OCI-M2 (cell line): Measurements from ENCODE around the gene NYNRIN.

Experiments
- DNase-seq: peaks from one replicate; lab custom pipeline; 2025; ENCODE audit not compliant: unreplicated experiment; lab: John Stamatoyannopoulos, UW

Gene NYNRIN

DNA sequence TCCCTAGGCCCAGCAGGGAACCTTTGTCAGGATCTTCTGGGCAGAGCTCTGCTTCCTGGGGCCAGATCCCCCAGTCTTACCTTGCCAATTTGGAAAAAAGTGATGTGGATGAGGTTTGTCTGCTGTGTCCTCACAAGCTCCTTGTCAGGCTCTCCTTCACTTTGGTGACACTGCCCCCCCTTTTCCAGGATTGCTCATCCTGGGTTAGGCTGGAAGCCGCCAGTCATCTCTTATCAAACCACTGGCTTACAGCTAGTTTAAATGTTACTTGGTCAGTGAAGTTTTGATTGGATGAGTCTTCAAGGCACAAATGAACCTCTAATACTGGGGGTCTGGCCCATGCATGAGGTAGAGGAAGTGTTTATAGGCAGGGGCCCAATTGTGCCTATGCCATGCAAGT, 15.3 kb downstream of the NYNRIN start:
- no peak for DNase-seq

- DNase-seq, result no peak
These were observed 16.1 kb downstream of the NYNRIN start for GRCh38 chr14:24414732-24415420.

DNA sequence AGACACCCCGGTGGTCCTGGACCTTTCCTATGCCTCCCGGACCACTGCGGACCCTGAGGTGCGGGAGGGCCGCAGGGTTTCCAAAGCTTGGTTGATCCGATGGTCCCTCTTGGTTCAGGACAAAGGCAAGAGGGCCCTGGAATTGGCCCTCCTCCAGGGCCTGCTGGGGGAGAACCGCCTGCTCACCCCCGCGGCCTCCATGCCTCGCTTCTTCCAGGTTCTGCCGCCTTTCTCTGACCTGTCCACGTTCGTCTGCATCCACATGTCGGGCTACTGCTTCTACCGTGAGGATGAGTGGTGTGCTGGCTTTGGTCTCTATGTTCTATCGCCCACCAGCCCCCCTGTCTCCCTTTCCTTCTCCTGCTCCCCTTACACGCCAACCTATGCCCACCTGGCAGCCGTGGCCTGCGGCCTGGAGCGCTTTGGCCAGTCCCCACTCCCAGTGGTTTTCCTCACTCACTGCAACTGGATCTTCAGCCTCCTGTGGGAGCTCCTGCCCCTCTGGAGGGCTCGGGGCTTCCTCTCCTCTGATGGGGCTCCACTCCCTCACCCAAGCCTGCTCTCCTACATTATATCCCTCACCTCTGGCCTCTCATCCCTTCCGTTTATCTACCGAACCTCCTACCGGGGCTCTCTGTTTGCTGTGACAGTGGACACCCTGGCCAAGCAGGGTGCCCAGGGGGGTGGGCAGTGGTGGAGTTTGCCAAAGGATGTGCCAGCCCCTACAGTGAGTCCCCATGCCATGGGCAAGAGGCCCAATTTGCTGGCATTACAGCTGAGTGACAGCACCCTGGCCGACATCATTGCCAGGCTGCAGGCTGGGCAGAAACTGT, 16.8 kb downstream of the NYNRIN start:
- DNase-seq, result no peak

- no peak for DNase-seq
These were observed 17.6 kb downstream of the NYNRIN start for GRCh38 chr14:24416254-24416931.

DNA sequence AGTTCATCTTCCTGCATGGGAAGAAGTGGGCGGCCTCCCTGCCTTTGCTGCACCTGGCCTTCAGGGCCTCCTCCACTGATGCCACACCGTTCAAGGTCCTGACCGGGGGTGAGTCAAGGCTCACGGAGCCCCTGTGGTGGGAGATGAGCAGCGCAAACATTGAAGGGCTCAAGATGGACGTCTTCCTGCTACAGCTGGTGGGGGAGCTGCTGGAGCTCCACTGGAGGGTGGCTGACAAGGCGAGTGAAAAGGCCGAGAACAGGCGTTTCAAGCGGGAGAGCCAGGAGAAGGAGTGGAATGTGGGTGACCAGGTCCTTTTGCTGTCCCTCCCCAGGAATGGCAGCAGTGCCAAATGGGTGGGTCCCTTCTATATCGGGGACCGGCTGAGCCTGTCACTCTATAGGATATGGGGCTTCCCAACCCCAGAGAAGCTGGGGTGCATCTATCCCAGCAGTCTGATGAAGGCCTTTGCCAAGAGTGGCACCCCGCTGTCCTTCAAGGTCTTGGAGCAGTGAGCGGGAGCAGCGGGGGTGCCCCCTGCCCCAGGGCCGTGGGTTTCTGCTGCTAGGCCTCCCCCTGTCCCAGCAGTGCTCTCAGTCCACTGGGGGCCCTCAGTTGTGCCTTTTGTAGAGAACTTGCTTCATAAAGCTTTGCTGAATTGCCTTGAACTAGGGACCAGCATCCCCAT, 18.3 kb downstream of the NYNRIN start:
- no peak for DNase-seq

GRCh38 chr14:24417832-24418491, 19.2 kb downstream of the NYNRIN start:
- no peak for DNase-seq

DNA sequence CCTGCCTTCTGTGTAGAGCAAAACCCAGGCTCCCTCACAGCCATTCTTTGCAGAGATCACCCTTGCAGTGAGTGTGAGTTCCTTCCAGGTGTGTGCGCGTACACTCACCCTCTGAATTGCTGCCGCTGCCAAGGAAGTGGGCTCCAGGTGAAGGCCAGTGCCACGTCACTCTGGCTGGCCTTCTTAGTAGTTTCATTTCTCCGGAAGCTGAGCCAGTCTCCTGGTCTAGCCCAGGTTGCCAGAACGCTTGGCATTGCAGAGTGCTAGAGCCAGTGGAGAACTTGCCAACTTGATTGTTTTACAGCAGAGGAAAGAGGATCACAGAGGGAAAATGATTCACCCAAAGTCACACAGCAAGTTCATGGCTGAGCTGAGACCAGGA, 19.7 kb downstream of the NYNRIN start:
- DNase-seq, result no peak

DNA sequence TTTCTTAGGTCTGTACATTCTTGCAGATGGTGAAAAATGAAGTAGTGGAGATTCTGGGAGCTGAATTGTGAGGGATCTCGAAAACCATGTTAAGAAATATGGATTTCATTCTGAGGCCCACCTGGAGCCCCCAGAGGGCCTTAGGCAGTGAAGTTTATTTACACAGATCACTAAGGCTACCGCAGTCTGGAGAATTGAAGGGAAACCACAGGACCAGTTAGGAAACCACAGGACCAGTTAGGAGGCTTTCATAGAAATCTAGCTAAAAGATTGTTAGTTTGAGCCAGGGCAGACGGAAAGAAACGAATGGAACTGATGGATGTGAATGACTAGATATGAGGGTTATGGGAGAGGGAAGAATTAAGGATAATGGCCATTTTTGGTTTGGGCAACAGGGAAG, 23.5 kb downstream of the NYNRIN start:
- no peak for DNase-seq

DNA sequence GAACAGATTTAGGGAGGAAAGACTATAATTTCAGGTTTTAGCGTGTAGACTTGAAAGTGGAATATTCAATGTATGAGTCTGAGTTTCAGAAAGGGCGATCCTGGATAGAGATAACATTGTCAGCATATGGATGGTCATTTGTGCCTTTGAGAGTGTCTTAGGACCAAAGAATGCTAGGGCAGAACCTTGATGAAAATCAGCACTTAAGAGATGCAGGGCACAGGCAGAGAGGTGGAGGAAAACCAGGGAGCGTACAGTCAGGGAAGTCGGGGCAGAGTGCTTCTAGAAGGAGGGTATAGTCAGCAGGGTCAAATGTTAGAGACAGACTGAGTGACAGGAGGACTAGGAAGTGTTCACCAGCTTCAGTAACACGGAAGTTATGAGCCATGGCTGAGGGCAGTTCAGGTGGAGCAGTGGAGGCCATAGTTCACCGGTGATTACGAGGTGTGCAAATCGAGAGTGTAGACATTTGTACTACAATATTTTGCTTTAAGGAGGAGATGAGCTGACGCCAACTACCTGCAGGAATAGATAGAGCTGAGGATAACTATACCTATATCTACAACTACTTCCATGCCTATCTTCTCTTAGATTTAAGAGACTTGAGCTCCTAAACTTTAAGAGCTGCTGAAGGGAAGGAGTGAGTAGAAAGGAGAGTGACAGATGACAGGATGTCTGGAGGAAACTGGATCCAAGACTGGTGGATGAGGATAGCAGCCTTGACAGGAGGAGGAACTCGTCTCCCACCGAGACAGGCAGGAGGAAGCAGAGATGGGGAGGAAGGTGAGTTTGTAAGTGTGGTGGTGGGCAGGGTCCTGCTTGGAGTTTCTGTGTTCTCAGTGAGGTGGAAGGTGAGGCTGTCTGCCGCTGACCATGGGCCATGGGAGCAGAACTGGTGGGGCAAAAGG, 24.1 kb downstream of the NYNRIN start:
- no peak for DNase-seq

GRCh38 chr14:24425704-24426103, 26.9 kb downstream of the NYNRIN start:
- DNase-seq, result no peak

- DNase-seq, result no peak
These were observed 27.5 kb downstream of the NYNRIN start for GRCh38 chr14:24426150-24426911.

DNA sequence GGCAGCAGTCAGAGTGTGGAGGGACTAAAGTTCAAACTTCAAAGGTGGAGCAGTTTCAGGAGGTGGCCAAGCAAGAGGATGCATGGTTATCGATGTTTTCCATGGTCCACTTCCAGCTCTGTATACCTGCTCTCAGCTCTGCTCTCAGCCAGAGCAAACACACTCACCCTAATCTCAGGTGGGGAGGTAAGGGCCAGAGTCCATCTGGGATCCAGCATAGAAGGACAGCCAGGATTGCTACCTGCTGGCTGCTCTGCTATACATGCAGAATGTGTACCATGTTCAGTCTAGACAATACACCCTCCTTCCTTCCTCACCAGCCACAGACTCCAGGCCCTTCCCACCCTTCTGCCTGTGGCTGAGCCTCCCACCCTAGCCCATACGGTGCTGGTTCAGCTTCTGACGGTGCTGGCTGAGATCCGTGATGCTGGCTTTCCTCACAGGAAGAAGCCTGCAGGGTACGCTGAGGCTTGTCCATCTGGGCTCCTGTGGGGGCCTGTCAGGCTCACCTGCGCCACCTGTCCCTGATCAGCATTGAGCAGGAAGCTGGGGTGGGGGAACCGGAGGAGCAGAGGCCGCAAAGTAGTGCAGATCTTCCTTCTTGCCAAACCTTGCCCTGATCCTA, 28.2 kb downstream of the NYNRIN start:
- no peak for DNase-seq

GRCh38 chr14:24427537-24428508, 29.0 kb downstream of the NYNRIN start:
- no peak for DNase-seq

- no peak for DNase-seq
These were observed 30.0 kb downstream of the NYNRIN start for GRCh38 chr14:24428628-24429394.

DNA sequence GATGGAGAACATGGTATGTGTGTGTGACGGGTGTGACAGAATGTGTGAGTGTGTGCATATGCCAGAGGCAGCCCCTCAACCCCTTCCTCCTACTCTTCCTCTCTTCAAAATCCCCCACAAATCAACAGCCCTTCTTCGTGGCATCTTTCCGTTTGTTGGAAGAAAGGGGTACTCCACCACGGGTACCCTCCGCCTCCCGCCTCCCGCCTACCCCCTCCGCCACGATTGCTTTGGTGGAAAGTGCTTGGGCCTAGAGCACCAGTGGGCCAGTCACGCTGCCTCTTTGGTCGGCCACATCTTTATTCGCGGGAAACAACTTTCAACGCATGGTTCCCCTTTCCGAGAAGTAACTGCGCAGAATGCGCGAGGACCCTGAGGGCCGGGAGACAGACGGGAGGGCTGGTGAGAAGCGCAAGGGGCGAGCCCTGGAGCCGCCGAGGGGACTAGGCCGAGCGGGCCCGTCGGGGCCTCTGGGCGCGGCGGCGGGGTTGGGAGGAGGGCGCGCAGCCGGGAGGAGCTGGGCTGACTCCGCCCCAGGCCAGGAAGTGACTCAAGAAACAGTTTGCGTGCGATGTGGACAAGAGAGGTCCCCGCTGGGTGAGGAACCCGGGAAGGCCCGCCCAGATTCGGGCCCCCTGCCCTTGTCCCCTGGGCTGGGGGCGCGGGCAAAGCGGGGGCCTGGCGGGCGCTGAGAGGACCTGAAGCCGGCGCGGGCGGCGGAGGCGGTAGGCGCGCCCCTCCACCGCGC, 30.8 kb downstream of the NYNRIN start, which contains the start of the genes CBLN3 and KHNYN:
Gene CBLN3 (minus strand): TSS at position 274 of the 748 bp plus-strand sequence. CDS start 614 bp downstream, outside the sequence.
Gene KHNYN (plus strand): TSS at position 560 of the 748 bp plus-strand sequence. CDS start 777 bp downstream, outside the sequence.
- no peak for DNase-seq
